Dedifferentiated amniotic fluid mesenchymal stem cell (primary cell): ENCODE results near the gene LSM4.

Experiments used
- DNase-seq: peaks from one replicate; pipeline ENCODE4 v3.0.0-alpha.2; 2016; ENCODE audit errors: extremely low spot score

Gene LSM4

GRCh38 chr19:18278521-18279265, 44.2 kb downstream of the LSM4 start:
- DNase-seq: no peak

GRCh38 chr19:18274781-18275356, 48.0 kb downstream of the LSM4 start:
- DNase-seq: peak; percentile 77

- no peak for DNase-seq
Observed at GRCh38 chr19:18274219-18274780, 48.6 kb downstream of the LSM4 start, which contains the start of gene IQCN. Gene IQCN (minus strand): TSS chr19:18274452. CDS start chr19:18269478, 4,974 bp downstream.

DNA sequence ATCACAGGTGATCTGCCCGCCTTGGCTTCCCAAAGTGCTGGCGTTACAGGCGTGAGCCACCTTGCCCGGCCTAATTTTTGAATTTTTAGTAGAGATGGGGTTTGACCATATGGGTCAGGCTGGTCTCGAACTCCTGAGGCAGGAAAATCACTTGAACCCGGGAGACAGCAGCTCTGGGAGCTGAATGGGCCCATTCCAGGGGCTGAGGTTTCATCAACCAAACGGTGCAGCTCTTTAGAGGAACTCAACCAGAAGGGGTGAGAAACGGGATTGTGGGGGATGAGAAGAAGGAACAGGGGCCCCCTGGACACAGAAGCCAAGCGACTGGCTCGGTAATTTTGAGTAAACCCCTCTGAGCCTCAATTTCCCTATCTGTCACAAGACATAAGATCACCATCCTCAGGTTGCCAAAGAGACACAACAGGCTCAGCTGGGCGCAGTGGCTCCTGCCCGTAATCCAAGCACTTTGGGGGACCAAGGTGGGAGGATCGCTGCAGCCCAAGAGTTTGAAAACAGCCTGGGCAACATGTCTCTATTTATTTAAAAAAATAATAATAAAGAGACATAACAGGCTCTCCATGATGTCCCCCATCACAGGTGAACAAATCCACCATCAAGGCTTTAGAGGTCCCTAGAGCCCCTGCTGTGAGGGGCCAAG, 49.2 kb downstream of the LSM4 start:
- no peak for DNase-seq

DNA sequence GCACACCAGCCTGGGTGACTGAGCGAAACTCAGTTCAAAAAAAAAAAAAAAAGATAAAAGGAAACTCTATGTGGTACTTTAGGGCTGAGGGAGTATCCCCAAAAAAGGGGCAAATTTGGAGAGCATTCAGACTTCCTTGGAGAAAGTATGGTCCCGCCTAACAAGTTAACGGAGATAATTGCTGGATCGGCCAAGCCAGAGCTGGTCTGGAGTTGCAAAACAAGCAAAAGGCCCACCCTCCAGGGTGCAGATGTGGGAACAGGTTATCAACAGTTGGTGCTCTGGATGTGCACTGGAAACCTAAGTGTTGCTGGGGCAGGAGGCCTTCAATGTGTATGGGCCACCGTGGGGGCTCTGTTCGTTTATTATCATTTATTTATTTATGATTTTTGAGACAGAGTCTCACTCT, 51.4 kb downstream of the LSM4 start:
- DNase-seq: no peak

DNA sequence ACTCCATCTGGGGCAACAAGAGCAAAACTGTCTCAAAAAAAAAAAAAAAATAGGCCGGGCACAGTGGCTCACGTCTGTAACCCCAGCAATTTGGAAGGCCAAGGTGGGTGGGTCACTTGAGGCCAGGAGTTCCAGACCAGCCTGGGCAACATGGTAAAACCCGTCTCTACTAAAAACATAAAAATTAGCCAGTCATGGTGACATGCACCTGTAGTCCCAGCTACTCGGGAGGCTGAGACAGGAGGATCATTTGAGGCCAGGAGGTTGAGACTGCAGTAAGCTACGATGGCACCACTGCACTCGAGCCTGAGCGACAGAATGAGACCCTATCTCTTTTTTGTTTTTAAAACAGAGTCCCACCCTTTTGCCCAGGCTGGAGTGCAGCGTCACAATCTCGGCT, 52.5 kb downstream of the LSM4 start:
- no peak for DNase-seq

DNA sequence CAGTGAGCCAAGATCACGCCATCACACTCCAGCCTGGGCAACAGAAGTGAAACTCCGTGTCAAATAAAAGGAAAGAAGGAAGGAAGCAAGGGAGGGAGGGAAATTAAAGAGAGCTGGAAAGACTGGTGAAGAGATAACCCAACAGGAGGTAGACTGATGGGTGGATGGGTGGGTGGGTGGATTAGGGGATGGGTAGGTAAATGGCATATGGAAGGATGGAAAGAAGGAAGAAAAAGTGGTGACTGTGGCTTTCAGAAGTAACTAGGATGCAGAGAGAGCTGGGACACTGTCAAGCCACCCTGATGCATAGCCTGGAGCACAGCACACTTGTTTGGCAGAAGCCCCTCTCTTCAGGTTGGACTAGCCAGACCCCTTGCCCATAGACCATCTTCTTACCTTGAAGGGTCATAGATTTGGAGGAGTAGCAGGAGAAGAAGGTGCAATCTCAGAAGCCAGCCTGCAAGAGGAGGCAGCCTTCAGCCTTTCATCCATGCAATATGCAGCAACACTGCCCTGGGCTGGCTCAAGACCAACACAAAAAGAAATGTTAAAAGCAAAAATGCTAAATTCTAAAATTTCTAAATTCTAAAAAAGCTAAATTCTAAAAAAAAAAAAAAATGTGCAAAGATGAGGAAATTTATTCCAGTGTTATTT, 53.7 kb downstream of the LSM4 start:
- DNase-seq: no peak

- DNase-seq: no peak
Observed at GRCh38 chr19:18266771-18267686, 55.8 kb downstream of the LSM4 start.

- DNase-seq: no peak
Observed at GRCh38 chr19:18265582-18265981, 57.3 kb downstream of the LSM4 start.

DNA sequence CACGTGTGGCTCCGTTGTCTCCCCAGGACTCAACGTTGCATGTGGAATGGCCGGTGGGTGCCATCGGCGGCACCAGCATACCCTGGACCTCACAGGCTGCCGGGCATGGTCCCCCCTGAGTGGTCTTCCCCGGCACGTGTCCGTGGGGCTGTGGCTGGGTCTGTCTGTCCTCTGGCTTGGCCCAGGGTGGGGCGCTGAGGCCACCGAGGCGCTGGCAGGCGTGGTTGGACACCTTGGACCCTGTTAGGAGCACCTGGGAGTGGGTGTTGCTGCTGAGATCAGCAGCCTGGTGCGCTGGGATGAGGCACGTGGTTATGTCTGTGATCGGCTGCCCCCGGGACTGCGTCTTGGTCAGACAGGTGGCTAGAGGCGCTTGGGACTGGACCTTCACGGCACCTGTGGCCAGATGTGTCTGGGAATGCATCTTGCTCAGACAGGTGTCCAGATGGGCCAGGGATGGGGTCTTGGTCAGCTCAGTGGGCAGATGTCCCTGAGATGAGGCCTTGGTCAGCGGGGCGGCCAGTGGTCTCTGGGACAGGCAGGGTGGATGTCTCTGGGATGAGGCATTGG, 57.8 kb downstream of the LSM4 start:
- no peak for DNase-seq

- DNase-seq: no peak
Observed at GRCh38 chr19:18264137-18264854, 58.6 kb downstream of the LSM4 start.

DNA sequence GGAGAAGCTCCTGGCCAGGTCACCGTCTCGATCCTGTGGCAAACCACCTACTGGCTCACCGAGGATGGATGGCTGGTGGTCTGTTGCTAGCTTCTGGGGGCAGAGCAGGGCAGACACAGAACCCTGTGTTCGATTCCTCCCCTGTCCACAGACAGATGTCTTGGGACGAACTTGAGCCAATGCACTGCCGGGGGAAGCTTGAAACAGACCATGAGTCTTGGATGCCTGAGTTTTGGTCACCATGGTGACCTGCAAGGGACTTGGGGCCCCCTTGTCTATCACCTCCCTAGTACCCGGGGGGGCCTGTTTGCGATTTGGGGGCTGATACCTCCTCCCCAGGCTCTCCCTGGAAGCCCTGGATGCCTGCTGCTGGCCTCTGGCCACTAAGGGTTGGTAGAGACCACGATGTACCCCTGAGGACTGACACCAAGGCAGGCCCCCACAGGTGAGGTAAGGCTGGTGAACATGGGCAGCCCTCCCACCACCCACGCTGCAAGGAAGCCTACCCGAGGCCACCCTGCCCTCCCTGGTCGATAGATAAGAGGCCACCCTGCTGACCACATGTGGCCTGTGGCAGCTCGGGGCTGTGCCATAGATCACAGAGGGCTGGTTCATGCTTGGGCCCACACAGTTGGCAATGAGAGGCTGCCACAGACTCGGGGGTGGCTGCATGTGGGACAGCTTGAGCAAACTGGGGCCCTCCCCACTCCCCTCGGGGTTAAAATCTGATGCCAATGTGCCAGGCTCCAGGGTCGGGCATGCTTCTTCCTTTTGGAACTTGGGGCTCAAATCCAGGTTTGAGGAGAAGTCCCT, 59.3 kb downstream of the LSM4 start:
- DNase-seq: no peak

DNA sequence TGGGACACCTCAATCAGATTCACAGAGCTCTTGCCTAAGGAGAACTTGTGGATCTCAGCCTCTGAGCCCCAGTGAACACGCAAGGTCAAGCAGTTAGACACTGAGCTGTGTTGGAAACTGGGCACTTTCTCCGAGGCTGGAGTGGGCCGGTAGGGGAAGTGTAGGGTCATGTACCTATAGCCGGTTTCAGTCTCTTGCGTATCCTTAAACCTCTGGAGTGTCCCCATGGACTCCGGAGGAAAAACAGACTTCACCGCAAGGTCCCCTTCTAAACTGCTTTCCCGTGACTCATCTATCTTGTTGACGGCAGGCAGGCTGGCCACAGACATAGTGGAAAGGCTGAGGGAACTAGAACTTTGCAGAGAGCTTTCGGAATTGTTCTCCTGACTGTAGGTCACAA, 60.0 kb downstream of the LSM4 start:
- DNase-seq: no peak

GRCh38 chr19:18262144-18262543, 60.7 kb downstream of the LSM4 start:
- no peak for DNase-seq

DNA sequence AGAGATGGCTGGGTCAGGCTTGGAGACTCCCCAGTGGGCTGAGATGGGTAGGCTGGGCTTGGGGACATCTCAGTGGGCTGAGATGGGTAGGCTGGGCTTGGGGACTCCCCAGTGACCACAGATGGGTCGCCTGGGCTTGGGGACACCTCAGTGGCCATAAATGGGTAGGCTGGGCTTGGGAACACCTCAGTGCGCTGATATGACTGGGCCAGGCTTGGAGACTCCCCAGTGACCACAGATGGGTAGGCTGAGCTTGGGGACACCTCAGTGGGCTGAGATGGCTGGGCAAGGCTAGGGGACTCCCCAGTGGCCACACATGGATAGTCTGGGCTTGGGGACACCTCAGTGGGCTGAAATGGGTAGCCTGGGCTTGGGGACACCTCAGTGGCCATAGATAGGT, 61.4 kb downstream of the LSM4 start:
- DNase-seq: no peak

DNA sequence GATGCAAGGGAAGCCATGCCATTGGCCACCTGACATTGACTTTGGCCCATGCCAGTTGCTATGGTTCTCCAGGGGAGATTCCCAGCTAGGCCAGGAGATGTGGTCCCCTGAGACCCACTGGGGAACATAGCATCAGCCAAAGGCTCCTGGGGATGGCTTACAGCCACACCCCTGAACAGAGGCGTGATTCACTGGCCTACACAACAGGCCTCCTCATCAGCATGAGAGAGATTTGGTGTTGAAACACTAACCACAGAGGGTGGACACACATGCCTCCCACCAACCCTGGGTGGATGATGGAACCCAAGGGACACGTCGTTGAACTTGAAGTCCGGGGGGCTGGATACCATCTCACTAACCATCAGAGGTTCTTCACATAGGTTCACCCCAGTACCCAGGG, 63.0 kb downstream of the LSM4 start:
- no peak for DNase-seq

GRCh38 chr19:18257503-18258470, 65.1 kb downstream of the LSM4 start:
- no peak for DNase-seq
